ENCODE results near the gene PARD3B.

The PARD3B gene

DNA sequence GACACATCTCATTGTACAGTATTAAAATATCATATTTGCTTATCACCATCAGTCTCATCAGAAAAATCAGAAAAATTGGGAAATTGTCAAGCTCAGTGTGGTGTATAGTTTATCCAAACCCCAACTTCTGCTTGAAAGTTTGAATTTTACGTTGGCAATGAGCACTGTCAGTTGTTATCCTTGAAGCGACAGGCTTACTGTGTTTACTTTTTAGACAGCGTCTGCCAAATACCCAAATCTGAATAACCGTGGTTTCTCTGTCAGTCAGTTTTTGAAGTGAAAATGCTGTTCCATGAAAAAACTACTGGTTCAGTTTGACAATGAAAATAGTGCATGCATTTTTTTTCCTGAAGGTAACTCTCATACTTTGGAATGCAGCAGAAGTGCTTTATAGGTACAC is 70.2 kb downstream of the PARD3B start:
- POLR2A ChIA-PET: no interaction called here
- no peaks in the 10 kb centered on the region for H3K36me3 ChIP-seq (ENCODE audit: control insufficient read depth in 4 of 4, insufficient read depth in 4 of 4, low read length in 3 of 4)
- H3K9me3 ChIP-seq (ENCODE audit: control extremely low read depth in 1 of 5, control insufficient read depth in 4 of 5, insufficient read depth in 2 of 5, low read depth in 1 of 5, low read length in 4 of 5): peaks cover 0 to 1% (median 0%) of the 10 kb centered on the region in 5 experiments
- WGBS (ENCODE audit: insufficient coverage): 97% methylated on average over 4 of the region's 4 CpGs
- H3K4me3 ChIP-seq (ENCODE audit: control insufficient read depth in 1 of 7, extremely low read depth in 1 of 7, insufficient read depth in 4 of 7, low read depth in 2 of 7, low read length in 6 of 7): no peak overlapping the region
- CTCF ChIA-PET: no interaction called here
- H3K4me1 ChIP-seq (ENCODE audit: control extremely low read depth in 1 of 4, control insufficient read depth in 4 of 4, insufficient read depth in 4 of 4, low read length in 3 of 4): no peaks in the 10 kb centered on the region
- DNase-seq: no peak
- peaks cover 0 to 1% (median 0%) of the 10 kb centered on the region in 5 experiments for H3K27me3 ChIP-seq (replicated peaks in 2 of 5; ENCODE audit: control insufficient read depth in 4 of 5, insufficient read depth in 5 of 5, low read length in 4 of 5)
- no peak overlapping the region for H3K27ac ChIP-seq (ENCODE audit: insufficient read depth in 1 of 2, low read depth in 1 of 2, low read length in 2 of 2, poor library complexity in 1 of 2, severe bottlenecking in 2 of 2)

DNA sequence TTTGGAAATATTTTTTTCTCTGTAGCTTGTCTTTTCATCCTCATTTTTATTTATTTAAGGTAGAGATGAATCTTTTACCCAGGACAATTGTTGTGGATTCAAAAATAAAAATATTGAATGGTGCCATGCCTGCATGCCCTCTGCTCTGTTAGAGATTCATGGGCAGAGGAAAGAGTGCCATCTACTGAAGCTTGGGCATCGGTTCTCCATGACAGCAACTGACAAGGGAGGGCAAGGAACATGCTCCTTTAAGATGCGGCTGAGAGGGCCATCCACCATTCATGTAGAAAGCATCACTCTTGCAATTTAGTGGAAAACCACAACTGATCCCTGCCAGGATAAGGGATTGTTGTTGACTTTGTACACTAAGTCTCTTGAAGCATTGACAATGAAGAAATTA is 79.9 kb downstream of the PARD3B start:
- WGBS (ENCODE audit: insufficient coverage): 91% methylated on average over 2 of the region's 2 CpGs

DNA sequence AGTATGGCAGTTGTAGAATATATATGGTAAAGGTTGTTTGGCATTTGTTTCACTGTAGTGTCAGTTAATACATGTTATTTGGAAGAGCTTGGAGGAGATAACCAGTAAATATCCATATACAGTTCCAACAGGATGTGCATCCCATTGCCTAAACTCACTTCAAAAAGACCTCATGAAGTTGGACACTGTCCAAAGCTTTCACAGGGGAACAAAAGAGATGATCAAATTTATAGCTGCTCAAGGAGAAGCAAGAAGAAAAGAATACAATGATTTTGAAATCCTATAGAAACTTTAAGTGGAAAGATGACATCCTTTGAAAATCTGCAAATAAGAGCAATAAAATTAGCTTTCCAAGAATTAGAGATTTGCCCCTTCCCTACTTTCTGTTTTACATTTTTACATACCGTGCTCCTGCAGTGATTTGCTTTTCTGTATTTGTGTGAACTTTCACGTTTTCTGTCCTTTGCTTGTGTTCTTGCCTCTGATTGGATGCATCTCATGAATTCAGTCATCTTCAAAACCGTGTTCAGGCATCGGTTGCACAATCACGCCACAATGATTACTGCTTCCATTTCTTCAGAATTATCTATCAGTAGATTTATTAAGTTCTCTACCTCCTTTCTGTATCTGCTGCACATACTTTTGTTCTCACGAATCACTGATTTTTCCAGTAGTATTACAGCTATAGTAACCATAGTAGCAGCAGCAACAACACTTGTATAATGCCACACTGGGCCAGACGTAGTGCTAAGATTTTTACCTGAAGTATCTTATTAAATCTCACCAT is 83.8 kb downstream of the PARD3B start:
- Histone ChIP-seq H3K4me1 (ENCODE audit: control extremely low read depth in 1 of 4, control insufficient read depth in 4 of 4, insufficient read depth in 4 of 4, low read length in 3 of 4) (no peaks in the 10 kb centered on the region), H3K27ac (ENCODE audit: insufficient read depth in 1 of 2, low read depth in 1 of 2, low read length in 2 of 2, poor library complexity in 1 of 2, severe bottlenecking in 2 of 2) (no peak overlapping the region), H3K27me3 (replicated peaks in 2 of 5; ENCODE audit: control insufficient read depth in 4 of 5, insufficient read depth in 5 of 5, low read length in 4 of 5) (peaks cover 0 to 3% (median 0%) of the 10 kb centered on the region in 5 experiments), H3K36me3 (ENCODE audit: control insufficient read depth in 4 of 4, insufficient read depth in 4 of 4, low read length in 3 of 4) (no peaks in the 10 kb centered on the region), H3K9me3 (ENCODE audit: control extremely low read depth in 1 of 5, control insufficient read depth in 4 of 5, insufficient read depth in 2 of 5, low read depth in 1 of 5, low read length in 4 of 5) (no peaks in the 10 kb centered on the region), H3K4me3 (ENCODE audit: control insufficient read depth in 1 of 7, extremely low read depth in 1 of 7, insufficient read depth in 4 of 7, low read depth in 2 of 7, low read length in 6 of 7) (no peak overlapping the region)
- DNase-seq: no peak
- CTCF ChIA-PET: no interaction called here
- POLR2A ChIA-PET: no interaction called here
- WGBS (ENCODE audit: insufficient coverage): 100% methylated on average over 3 of the region's 7 CpGs

More for the DNA sequence above, 79.9 kb downstream of the PARD3B start:
- no peaks in the 10 kb centered on the region for H3K9me3 ChIP-seq (ENCODE audit: control extremely low read depth in 1 of 5, control insufficient read depth in 4 of 5, insufficient read depth in 2 of 5, low read depth in 1 of 5, low read length in 4 of 5)
- H3K36me3 ChIP-seq (ENCODE audit: control insufficient read depth in 4 of 4, insufficient read depth in 4 of 4, low read length in 3 of 4): no peaks in the 10 kb centered on the region
- ChIA-PET POLR2A (no interaction called here), CTCF (interaction anchor here (0.6 to 1.5 kb wide), 3 partner anchors 9 to 678 kb away, joined by 3 to 5 read pairs (median 3); no protein-coding TSS in a partner anchor)
- no peaks in the 10 kb centered on the region for H3K27me3 ChIP-seq (replicated peaks in 2 of 5; ENCODE audit: control insufficient read depth in 4 of 5, insufficient read depth in 5 of 5, low read length in 4 of 5)
- peak; percentile 1 to 10 (median 9) for DNase-seq
- no peak overlapping the region for H3K4me3 ChIP-seq (ENCODE audit: control insufficient read depth in 1 of 7, extremely low read depth in 1 of 7, insufficient read depth in 4 of 7, low read depth in 2 of 7, low read length in 6 of 7)
- H3K27ac ChIP-seq (ENCODE audit: insufficient read depth in 1 of 2, low read depth in 1 of 2, low read length in 2 of 2, poor library complexity in 1 of 2, severe bottlenecking in 2 of 2): no peak overlapping the region
- H3K4me1 ChIP-seq (ENCODE audit: control extremely low read depth in 1 of 4, control insufficient read depth in 4 of 4, insufficient read depth in 4 of 4, low read length in 3 of 4): no peaks in the 10 kb centered on the region

DNA sequence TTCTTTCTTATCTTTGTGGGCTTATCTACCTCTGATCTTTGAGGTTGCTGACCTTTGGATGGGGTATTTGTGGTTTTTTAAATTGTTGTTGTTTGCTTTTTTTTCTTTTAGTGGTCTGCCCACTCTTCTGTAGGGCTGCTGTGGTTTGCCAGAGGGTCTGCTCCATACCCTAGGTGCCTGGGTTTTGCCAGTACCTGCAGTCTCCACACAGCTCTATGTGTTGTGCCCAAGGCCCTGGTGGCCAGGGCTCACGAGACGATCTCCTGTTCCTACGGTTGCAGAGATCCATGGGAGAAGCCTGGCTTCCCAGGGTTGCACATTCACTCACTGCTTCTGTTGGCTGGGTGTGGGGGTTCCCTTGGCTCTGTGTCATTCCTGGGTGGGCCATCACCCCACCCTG is 87.1 kb downstream of the PARD3B start:
- 100% methylated on average over 3 of the region's 3 CpGs for WGBS (ENCODE audit: insufficient coverage)

DNA sequence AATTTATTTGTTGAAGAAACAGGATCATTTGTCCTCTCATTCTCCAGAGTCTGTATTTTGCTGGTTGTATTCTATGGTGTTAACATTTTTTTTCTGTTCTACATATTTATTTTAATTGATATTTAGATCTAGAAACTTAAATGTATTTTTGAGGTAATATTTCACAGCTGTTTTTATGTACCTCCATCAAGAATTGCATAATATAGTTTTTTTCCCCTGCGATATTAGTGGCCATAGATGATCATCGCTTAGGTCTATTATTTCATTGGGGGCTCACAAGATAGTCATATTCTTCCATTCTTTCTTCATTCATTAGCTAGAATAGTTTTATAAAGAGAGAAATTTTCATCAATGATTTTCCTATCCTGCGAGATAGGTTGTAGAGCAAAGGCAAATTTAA is 89.3 kb downstream of the PARD3B start:
- H3K36me3 ChIP-seq (ENCODE audit: control insufficient read depth in 4 of 4, insufficient read depth in 4 of 4, low read length in 3 of 4): no peaks in the 10 kb centered on the region
- ChIA-PET POLR2A (no interaction called here), CTCF (no interaction called here)
- no peak for DNase-seq
- no peaks in the 10 kb centered on the region for H3K9me3 ChIP-seq (ENCODE audit: control extremely low read depth in 1 of 5, control insufficient read depth in 4 of 5, insufficient read depth in 2 of 5, low read depth in 1 of 5, low read length in 4 of 5)
- H3K27me3 ChIP-seq (replicated peaks in 2 of 5; ENCODE audit: control insufficient read depth in 4 of 5, insufficient read depth in 5 of 5, low read length in 4 of 5): peaks cover 0 to 3% (median 0%) of the 10 kb centered on the region in 5 experiments
- 100% methylated on average over 1 of the region's 3 CpGs for WGBS (ENCODE audit: insufficient coverage)
- no peak overlapping the region for H3K4me3 ChIP-seq (ENCODE audit: control insufficient read depth in 1 of 7, extremely low read depth in 1 of 7, insufficient read depth in 4 of 7, low read depth in 2 of 7, low read length in 6 of 7)
- no peak overlapping the region for H3K27ac ChIP-seq (ENCODE audit: insufficient read depth in 1 of 2, low read depth in 1 of 2, low read length in 2 of 2, poor library complexity in 1 of 2, severe bottlenecking in 2 of 2)
- H3K4me1 ChIP-seq (ENCODE audit: control extremely low read depth in 1 of 4, control insufficient read depth in 4 of 4, insufficient read depth in 4 of 4, low read length in 3 of 4): no peaks in the 10 kb centered on the region

More for the DNA sequence above, 87.1 kb downstream of the PARD3B start:
- H3K9me3 ChIP-seq (ENCODE audit: control extremely low read depth in 1 of 5, control insufficient read depth in 4 of 5, insufficient read depth in 2 of 5, low read depth in 1 of 5, low read length in 4 of 5): no peaks in the 10 kb centered on the region
- POLR2A ChIA-PET: no interaction called here
- no peak for DNase-seq
- no peaks in the 10 kb centered on the region for H3K36me3 ChIP-seq (ENCODE audit: control insufficient read depth in 4 of 4, insufficient read depth in 4 of 4, low read length in 3 of 4)
- H3K4me3 ChIP-seq (ENCODE audit: control insufficient read depth in 1 of 7, extremely low read depth in 1 of 7, insufficient read depth in 4 of 7, low read depth in 2 of 7, low read length in 6 of 7): no peak overlapping the region
- no peaks in the 10 kb centered on the region for H3K4me1 ChIP-seq (ENCODE audit: control extremely low read depth in 1 of 4, control insufficient read depth in 4 of 4, insufficient read depth in 4 of 4, low read length in 3 of 4)
- CTCF ChIA-PET: no interaction called here
- no peak overlapping the region for H3K27ac ChIP-seq (ENCODE audit: insufficient read depth in 1 of 2, low read depth in 1 of 2, low read length in 2 of 2, poor library complexity in 1 of 2, severe bottlenecking in 2 of 2)
- peaks cover 0 to 3% (median 0%) of the 10 kb centered on the region in 5 experiments for H3K27me3 ChIP-seq (replicated peaks in 2 of 5; ENCODE audit: control insufficient read depth in 4 of 5, insufficient read depth in 5 of 5, low read length in 4 of 5)

DNA sequence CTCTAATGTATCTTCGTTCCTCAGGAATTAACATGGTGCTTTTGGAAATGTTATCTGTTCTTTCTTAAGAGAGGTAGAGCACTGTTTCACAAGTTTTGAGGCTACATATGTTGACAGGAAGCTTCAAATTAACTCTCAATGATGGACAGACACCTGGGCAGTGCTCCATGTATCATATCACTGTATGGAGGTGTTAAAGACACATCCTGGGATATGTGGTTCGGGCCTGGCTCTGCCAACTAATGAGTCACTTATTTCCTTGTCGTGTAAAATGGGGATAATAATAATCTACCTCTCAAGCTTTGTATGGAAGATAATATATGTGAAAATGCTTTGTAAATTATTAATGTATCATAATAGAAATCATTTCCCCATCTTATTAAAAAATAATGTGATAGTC is 90.2 kb downstream of the PARD3B start:
- H3K27ac ChIP-seq (ENCODE audit: insufficient read depth in 1 of 2, low read depth in 1 of 2, low read length in 2 of 2, poor library complexity in 1 of 2, severe bottlenecking in 2 of 2): no peak overlapping the region
- H3K4me3 ChIP-seq (ENCODE audit: control insufficient read depth in 1 of 7, extremely low read depth in 1 of 7, insufficient read depth in 4 of 7, low read depth in 2 of 7, low read length in 6 of 7): no peak overlapping the region
- H3K27me3 ChIP-seq (replicated peaks in 2 of 5; ENCODE audit: control insufficient read depth in 4 of 5, insufficient read depth in 5 of 5, low read length in 4 of 5): peaks cover 0 to 3% (median 0%) of the 10 kb centered on the region in 5 experiments
- POLR2A ChIA-PET: no interaction called here
- H3K4me1 ChIP-seq (ENCODE audit: control extremely low read depth in 1 of 4, control insufficient read depth in 4 of 4, insufficient read depth in 4 of 4, low read length in 3 of 4): no peaks in the 10 kb centered on the region
- CTCF ChIA-PET: no interaction called here
- no CpG with 5 or more reads among the region's 3 CpGs for WGBS (ENCODE audit: insufficient coverage)
- no peaks in the 10 kb centered on the region for H3K36me3 ChIP-seq (ENCODE audit: control insufficient read depth in 4 of 4, insufficient read depth in 4 of 4, low read length in 3 of 4)
- H3K9me3 ChIP-seq (ENCODE audit: control extremely low read depth in 1 of 5, control insufficient read depth in 4 of 5, insufficient read depth in 2 of 5, low read depth in 1 of 5, low read length in 4 of 5): no peaks in the 10 kb centered on the region
- DNase-seq: no peak

DNA sequence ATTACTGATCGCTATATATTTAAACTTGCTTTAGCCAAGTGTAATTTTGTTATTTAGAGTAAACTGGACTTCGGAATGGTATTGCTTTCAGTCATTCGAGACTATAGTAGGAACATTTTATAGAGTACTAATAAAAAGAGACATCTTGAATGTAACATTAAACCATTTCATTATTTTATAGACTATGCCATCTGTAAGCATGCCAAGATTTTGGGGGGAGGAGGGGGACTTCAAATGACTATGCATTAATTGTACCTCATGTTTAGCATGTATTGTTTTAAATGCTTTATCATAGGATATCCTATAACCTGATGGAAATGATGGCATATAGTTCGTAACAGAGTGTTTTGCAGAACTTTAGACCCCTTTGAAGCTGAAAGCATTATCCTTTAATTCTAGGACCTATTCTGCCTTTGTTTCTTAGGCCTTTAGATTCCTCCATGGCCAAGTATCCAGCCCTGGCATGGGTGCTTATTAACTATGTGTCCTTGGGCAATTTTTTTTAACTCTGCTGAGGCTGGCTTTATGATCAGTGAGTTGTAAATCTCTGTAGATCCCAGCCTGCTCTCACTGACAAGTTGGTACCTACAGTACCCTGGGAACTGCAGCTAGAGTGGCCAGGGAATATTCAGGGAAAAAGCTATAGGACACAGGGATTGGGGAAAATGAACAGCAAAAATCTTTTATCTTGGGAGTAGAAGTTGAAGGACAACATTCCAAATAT is 93.4 kb downstream of the PARD3B start:
- Histone ChIP-seq H3K36me3 (ENCODE audit: control insufficient read depth in 4 of 4, insufficient read depth in 4 of 4, low read length in 3 of 4) (no peaks in the 10 kb centered on the region), H3K27ac (ENCODE audit: insufficient read depth in 1 of 2, low read depth in 1 of 2, low read length in 2 of 2, poor library complexity in 1 of 2, severe bottlenecking in 2 of 2) (no peak overlapping the region), H3K4me3 (ENCODE audit: control insufficient read depth in 1 of 7, extremely low read depth in 1 of 7, insufficient read depth in 4 of 7, low read depth in 2 of 7, low read length in 6 of 7) (no peak overlapping the region), H3K9me3 (ENCODE audit: control extremely low read depth in 1 of 5, control insufficient read depth in 4 of 5, insufficient read depth in 2 of 5, low read depth in 1 of 5, low read length in 4 of 5) (no peaks in the 10 kb centered on the region), H3K27me3 (replicated peaks in 2 of 5; ENCODE audit: control insufficient read depth in 4 of 5, insufficient read depth in 5 of 5, low read length in 4 of 5) (no peaks in the 10 kb centered on the region), H3K4me1 (ENCODE audit: control extremely low read depth in 1 of 4, control insufficient read depth in 4 of 4, insufficient read depth in 4 of 4, low read length in 3 of 4) (no peaks in the 10 kb centered on the region)
- POLR2A ChIA-PET: no interaction called here
- CTCF ChIA-PET: no interaction called here
- 100% methylated on average over 1 of the region's 4 CpGs for WGBS (ENCODE audit: insufficient coverage)
- no peak for DNase-seq
